RWPE1 (cell line): ENCODE results near the gene DIP2B.
"Not testable (repeated sequence)": the region's sequence is repeated elsewhere in the genome, so short reads cannot be mapped to it uniquely, and the experiment has no call there.

Experiments
- CTCF ChIA-PET: fragments of 350-600 bp; sonication (Branson Sonifier 250); formaldehyde crosslinking; extraction: SDS; loops from one replicate; lab custom pipeline; 2021; lab: Yijun Ruan, JAX
- POLR2A ChIA-PET: fragments of 400-600 bp; formaldehyde crosslinking; extraction: SDS; loops from one replicate; lab custom pipeline; 2020; ENCODE audit warnings: antibody characterized with exemption; ENCODE audit not compliant: low non-redundant PET; lab: Yijun Ruan, JAX
- DNase-seq: peaks from one replicate; pipeline ENCODE4 v3.0.0; 2012; ENCODE audit warnings: low spot score
- H3K27ac ChIP-seq: fragments of 450-650 bp; 2 replicates; pipeline ENCODE4 v1.5.1; 2017
- CTCF ChIP-seq: fragments of 450-650 bp; conservative IDR thresholded peaks from 2 replicates; pipeline ENCODE4 v1.5.1; 2017; ENCODE audit warnings: low read depth, mild to moderate bottlenecking

Gene DIP2B

GRCh38 chr12:50554651-50555050, 49.9 kb downstream of the DIP2B start:
- DNase-seq: no peak
- H3K27ac ChIP-seq: no peak overlapping the region
- POLR2A ChIA-PET: no interaction called here
- no peak for TF ChIP-seq CTCF
- CTCF ChIA-PET: interaction anchor here (0.6 kb wide), 1 partner anchor 8 kb away, joined by 3 read pairs; no protein-coding TSS in a partner anchor

GRCh38 chr12:50555471-50555885, 50.7 kb downstream of the DIP2B start:
- TF ChIP-seq CTCF: no peak
- H3K27ac ChIP-seq: no peak overlapping the region
- ChIA-PET CTCF (no interaction called here), POLR2A (no interaction called here)
- no peak for DNase-seq

- ChIA-PET POLR2A (no interaction called here), CTCF (no interaction called here)
- peak overlapping the region; percentile 70 for H3K27ac ChIP-seq
- no peak for DNase-seq
- TF ChIP-seq CTCF: no peak
Observed at GRCh38 chr12:50556273-50556672, 51.5 kb downstream of the DIP2B start.

GRCh38 chr12:50556796-50557195, 52.0 kb downstream of the DIP2B start:
- POLR2A ChIA-PET, DNase-seq: not testable (repeated sequence)
- CTCF ChIA-PET: interaction anchor here (0.7 kb wide), 1 partner anchor 46 kb away, joined by 3 read pairs; no protein-coding TSS in a partner anchor
- peak overlapping the region; percentile 70 for H3K27ac ChIP-seq

GRCh38 chr12:50557421-50557820, 52.6 kb downstream of the DIP2B start:
- no peak for TF ChIP-seq CTCF
- CTCF ChIA-PET: interaction anchor here (0.7 kb wide), 1 partner anchor 46 kb away, joined by 3 read pairs; no protein-coding TSS in a partner anchor
- POLR2A ChIA-PET: no interaction called here
- no peak for DNase-seq
- peak overlapping the region; percentile 70 for H3K27ac ChIP-seq

GRCh38 chr12:50558970-50559369, 54.2 kb downstream of the DIP2B start:
- no peak for DNase-seq
- H3K27ac ChIP-seq: no peak overlapping the region
- POLR2A ChIA-PET: no interaction called here
- CTCF ChIA-PET: no interaction called here
- no peak for TF ChIP-seq CTCF

GRCh38 chr12:50562520-50563433, 58.0 kb downstream of the DIP2B start:
- TF ChIP-seq CTCF: no peak
- ChIA-PET POLR2A (no interaction called here), CTCF (interaction anchor here (0.5 to 0.6 kb wide), 2 partner anchors 8 to 31 kb away, joined by 3 to 4 read pairs; no protein-coding TSS in a partner anchor)
- H3K27ac ChIP-seq: no peak overlapping the region
- no peak for DNase-seq
